Activated gamma-delta T cell (primary cell): ENCODE results near the gene TOGARAM1.

Experiments used
- DNase-seq: peaks from one replicate; lab custom pipeline; 2025; lab: John Stamatoyannopoulos, UW
- total RNA-seq, 2 donors: gene quantifications; one replicate each; lab custom pipeline; 2026; lab: John Stamatoyannopoulos, UW

The TOGARAM1 gene, protein sequence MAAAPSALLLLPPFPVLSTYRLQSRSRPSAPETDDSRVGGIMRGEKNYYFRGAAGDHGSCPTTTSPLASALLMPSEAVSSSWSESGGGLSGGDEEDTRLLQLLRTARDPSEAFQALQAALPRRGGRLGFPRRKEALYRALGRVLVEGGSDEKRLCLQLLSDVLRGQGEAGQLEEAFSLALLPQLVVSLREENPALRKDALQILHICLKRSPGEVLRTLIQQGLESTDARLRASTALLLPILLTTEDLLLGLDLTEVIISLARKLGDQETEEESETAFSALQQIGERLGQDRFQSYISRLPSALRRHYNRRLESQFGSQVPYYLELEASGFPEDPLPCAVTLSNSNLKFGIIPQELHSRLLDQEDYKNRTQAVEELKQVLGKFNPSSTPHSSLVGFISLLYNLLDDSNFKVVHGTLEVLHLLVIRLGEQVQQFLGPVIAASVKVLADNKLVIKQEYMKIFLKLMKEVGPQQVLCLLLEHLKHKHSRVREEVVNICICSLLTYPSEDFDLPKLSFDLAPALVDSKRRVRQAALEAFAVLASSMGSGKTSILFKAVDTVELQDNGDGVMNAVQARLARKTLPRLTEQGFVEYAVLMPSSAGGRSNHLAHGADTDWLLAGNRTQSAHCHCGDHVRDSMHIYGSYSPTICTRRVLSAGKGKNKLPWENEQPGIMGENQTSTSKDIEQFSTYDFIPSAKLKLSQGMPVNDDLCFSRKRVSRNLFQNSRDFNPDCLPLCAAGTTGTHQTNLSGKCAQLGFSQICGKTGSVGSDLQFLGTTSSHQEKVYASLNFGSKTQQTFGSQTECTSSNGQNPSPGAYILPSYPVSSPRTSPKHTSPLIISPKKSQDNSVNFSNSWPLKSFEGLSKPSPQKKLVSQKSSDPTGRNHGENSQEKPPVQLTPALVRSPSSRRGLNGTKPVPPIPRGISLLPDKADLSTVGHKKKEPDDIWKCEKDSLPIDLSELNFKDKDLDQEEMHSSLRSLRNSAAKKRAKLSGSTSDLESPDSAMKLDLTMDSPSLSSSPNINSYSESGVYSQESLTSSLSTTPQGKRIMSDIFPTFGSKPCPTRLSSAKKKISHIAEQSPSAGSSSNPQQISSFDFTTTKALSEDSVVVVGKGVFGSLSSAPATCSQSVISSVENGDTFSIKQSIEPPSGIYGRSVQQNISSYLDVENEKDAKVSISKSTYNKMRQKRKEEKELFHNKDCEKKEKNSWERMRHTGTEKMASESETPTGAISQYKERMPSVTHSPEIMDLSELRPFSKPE (N-terminal part only)
- 45.6 to 50.1 reads per million in 2 donors for total RNA-seq

DNA sequence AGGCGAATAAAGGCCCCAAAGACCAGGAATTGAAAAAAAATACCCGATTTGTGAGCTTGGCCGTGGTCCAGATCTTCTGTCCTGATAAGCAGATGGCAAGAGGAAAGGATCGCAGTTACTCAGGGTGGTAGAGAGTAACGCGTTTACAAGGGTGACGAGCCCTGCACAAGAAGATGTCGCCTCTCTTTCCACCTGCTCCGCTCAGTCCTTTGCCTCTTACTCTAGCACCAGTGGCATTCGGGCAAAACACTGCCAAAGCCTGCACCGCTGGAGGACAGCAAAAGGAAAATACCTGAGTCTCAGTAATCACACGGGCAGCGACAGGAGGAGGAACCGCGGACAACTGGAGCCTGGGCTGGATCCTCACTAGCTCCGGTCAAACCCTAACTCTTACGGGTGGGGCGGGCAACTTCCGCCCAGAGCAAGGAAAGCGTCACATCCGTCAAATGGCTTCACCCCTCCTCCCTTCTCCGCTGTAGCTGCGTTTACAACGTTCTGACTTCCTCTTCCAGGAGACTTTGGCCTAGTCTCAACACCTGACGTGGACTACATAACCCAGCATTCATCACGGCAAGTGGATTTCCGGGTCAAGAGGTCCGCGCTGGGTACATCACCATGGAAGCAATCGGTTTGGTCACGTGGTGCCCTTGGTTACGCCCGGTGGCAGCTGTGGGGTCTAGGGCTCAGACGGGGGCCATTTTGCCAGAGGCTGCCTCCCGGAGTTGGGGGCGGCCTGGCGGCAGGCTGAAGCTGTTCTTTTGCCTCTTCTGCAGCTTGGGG lies at the start of gene TOGARAM1, which contains the start of gene KLHL28:
TOGARAM1 (plus strand) TSS at position 637 of the 780 bp plus-strand sequence. CDS start 232 bp downstream, outside the sequence.
KLHL28 (minus strand) TSS at position 394 of the 780 bp plus-strand sequence. CDS start 16,019 bp downstream, outside the sequence.
- peak; percentile 53 for DNase-seq

DNA sequence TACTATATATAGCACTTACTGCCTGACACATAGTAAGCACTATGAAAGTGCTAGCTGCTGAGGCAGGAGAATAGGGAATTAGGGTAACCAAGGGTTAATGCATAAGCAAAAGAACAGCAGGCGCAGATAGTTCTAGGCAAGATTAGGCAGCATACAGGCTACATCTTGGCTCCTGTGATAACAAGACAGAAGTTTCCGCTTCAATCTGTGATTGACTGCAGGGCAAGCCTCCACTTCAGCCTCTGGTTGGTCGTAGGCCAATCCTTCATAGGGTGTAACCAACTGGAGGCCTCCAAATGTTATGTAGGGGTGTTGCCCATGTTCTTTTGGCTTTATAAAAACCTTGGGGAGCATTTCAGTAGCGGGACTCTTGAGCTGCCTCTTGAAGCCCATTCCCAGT lies 47.1 kb upstream of the TOGARAM1 start:
- DNase-seq, result no peak

DNA sequence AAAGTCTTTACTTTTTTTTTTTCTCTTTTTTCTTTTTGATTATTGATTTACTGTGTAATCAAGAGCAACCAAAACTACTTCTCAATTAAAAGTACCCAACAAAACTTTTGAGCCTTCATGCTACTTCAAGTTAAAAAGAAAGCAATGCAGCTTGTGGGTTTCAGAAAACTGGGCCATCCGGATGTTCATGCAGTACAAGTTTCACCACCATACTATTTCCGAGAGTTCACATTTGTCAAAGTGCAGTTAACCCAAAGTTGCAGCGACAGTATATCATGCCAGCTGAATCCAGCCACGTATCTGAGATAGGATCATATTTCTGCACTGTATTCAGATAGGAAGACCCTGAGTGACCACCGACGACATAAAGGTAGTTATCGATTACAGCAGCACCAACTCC lies 33.2 kb upstream of the TOGARAM1 start:
- no peak for DNase-seq

DNA sequence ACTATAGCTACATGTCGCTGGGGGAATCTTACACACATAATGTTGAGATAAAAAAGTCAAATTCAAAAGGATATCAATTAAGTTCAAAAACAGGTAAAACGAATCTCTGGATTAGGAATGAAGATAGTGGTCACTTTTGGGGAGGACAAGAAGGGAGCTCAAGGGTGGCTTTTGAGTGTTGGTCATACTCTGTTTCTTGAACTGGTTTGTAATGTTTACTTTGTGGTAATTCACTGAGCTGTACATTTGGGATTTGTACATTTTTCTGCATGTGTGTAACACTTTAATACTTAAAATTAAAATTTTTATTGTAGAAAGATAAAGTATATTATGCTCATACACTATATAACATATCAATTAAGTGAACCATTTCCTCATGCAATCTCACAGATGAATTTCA lies 26.8 kb upstream of the TOGARAM1 start:
- no peak for DNase-seq

DNA sequence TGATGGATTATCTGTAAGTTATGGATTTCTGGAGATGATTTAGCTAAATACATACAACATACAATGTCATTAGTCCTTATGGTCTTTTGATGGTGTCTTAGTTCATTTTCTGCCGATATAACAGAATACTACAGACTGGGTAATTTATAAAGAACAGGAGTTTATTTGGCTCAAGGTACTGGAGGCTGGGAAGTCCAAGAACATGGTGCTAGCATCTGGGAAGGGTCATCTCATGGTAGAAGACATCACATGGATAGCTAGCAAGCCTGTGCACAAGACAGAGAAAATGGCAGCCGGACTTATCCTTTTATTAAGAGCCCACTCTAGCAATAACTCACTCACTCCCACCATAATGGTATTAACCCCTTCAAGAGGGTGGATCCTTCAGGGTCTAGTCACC lies 24.4 kb upstream of the TOGARAM1 start:
- DNase-seq, result no peak

DNA sequence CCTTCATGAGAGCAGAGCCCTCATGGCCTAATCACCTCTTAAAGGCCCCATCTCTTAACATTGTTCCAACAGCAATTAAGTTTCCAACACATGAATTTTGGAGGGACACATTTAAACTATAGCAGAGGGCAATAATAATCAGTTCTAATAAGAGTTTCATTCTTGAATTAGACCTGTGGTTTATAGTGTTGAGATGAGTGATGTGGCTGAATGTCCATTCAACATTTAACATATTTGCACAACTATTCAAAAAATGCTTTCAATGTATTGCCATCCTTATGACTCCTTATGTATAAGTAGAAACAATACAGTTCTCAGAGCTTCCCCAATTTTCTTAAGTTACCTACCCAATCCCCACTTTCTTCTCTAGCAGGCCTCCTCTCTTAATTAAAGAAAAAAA lies 21.8 kb upstream of the TOGARAM1 start:
- DNase-seq, result no peak

DNA sequence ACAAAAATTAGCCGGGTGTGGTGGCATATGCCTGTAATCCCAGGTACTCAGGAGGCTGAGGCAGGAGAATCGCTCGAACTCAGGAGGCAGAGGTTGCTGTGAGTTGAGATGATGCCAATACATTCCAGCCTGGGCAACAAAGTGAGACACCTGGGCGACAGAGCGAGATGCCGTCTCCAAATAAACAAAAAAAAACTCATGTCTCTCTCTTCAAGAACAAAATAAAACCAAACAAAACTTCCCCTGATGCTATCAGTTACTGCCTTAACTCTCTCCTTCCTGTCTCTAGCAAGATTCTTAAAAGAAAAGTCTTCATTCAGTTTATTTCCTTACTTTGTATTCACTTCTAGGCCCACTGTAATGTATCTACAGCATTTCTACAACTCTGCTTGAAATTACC lies 21.0 kb upstream of the TOGARAM1 start:
- no peak for DNase-seq

DNA sequence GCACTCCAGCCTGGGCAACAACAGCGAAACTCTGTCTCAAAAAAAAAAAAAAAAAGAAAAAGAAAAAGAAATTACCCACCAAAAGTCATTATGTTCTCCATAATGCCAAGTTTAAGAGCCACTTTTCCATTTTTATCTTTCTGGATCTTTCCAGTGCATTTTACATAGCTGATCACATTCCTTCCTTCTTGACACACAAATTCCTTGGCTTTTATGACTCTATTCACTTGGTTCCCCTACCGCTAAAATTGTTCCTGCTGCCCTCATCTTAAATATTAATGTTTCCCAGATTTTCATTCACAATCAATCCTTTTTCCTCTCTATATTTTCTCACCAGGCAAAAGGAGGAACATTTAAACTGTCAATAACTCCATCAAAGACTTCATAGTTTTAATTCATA lies 20.4 kb upstream of the TOGARAM1 start:
- DNase-seq, result no peak

DNA sequence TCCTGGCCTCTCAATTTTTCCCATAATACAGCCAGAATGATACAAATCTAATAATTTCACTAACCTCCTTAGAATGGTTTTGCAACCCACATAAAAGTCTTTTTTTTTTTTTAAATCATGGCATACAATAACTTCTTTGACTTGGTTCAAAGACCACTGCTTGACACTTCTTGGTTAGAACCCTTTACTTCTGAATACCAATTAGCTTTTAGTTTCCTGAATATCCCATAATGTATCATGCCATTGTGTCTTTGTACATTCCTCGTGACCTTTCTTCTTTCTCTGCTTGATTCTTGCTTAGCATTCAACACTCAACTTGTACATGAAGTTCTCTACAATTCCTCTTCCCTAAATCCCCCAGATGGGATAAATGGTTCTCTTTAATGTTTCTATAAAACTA lies 19.6 kb upstream of the TOGARAM1 start:
- no peak for DNase-seq

DNA sequence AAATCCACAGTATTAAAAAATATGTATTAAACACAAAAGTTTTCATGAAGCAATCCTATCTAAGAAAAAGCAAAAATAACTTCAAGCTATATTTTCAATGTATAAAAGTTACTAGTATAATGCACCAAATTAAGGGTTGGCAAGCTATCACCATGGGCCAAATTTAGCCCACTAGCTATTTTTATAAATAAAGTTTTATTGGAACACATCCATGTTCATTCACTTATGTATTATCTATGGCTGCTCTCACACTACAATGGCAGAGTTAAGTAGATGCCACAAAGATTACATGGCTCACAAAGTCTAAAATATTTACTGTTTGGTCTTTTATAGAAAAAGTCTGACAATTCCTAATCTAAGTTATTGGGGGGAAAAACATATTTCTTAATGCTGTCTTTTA lies 17.9 kb upstream of the TOGARAM1 start:
- DNase-seq, result no peak

DNA sequence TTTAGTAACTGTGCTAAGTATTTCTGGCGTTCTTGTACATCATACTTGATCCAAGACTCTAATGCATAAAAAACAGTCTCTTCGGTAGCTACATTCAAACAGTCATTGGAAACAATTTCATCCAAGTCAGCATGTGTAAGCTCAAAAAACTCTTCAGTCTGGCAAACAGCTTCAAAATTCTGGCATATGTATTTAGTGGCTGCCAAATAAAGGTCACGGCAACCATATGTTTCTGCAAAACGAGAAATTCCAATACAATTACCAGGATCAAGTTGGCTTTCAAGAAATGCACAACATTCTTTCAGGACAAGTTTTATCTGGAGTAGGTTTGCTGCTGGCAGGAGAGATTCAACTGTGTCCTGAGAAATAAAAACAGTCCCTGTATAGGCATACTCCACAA lies 16.7 kb upstream of the TOGARAM1 start:
- DNase-seq, result no peak

DNA sequence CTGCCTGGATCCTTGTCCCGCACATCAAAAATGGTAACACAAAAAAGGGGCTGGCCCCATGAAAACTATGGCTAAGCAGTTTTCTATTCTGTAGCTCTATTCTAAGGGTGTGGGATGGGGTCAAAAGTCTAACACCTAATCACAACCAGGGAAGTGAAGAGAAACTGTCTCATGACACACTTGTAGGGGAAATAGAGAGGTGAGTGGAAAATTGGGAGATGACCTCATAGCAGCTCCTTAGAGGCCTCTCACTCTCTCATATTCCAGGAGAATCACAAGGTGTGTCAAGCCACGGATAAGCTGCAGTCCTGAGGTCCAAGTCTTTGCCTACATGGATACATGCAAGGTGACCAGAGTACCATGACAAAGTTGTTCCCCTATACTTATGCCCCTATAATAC lies 10.9 kb upstream of the TOGARAM1 start:
- no peak for DNase-seq

DNA sequence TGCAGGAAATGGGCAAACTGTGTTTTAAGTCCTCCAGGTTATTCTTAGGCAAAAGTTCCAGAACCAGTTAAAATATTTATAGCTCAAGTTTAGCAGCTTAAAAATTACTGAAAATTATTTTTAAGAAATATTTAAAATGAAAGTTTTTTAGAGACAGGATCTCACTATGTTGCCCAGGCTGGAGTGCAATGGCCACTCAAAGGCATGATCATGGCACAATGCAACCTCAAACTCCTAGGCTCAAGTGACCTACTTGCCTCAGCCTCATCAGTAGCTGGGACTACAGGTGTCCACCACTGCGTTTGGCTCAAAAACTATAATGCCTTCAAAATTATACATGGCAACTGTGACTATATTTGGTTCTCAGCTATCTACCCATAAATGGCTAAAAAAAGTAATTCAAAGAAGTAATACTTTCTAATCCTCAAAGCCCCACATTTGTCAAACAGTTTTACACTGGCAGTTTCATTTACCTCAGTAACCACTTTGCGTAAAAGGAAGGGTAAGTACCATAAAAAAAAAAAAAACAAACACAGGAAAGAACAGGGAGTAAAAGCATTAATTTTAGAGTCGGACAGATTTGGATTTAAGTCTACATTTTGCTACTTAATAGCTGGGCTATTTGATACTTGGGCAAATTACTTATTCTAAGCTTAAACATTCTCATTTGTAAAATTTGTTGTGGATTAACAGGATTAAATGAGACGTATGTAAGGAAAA lies 9.4 kb upstream of the TOGARAM1 start:
- no peak for DNase-seq

DNA sequence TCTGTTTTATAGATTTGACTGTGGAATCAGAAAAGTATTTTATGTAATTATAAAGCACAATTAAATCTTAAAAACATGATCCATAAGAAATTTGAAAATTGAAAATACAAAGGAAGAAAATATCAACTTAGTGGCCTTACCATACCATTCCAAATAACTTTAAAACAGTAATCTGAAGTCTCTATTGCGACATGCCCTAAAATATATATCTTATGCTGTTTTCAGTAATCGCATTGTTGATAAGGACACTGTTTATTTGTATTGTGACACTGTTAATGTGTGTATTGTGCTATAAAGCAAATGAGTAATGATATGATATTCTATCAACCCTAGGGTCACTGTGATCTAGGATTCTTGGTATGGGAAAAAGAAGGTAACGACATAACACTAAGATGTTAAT lies 7.2 kb upstream of the TOGARAM1 start:
- DNase-seq, result no peak

DNA sequence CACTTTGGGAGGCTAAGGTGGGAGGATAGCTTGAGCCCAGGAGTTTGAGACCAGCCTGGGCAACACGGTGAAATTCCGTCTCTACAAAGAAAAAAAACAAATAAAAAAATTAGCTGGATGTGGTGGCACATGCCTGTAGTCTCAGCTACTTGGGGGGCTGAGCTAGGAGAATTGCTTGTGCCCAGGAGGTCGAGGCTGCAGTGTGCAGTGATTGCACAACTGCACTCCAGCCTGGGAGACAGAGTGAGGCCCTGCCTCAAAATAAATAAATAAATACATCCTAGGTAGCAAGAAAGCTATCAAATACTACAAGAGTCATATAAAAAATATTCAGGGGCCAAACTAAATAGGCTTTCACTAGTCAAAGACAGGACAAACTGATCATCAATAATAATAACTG lies 6.5 kb upstream of the TOGARAM1 start:
- DNase-seq, result no peak

DNA sequence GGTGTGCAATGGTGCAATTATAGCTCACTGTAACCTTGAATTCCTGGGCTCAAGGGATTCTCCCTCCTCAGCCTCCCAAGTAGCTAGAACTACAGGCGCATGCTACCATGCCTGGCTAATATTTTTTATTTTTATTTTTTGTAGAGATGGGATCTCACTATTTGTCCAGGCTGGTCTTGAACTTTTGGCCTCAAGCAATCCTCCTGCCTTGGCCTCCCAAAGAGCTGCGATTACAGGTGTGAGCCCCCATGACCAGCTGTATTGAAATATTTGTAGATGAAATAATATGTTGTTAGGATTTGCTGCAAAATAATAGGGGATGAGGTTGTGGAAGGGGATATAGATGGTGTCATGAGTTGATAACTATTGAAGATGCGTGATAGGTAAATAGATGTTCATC lies 5.1 kb upstream of the TOGARAM1 start:
- no peak for DNase-seq

DNA sequence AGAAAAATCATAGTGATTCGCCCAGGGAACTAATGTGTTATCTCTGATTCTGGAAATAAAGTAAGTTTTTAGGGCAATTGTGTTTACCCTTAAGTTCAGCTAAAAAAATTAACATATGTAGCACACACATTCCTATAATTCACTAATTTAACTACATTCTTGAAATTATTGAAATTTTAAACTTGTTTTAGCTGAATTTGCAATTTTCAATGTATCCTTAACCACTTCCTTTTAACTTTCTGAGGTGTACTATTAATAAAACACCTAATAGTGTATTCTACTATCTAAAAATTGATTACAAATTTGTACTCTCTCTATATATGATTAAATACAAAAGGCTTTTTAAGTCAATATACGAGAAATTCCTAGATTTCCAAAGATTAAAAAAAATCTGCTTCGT lies 2.5 kb upstream of the TOGARAM1 start:
- no peak for DNase-seq

DNA sequence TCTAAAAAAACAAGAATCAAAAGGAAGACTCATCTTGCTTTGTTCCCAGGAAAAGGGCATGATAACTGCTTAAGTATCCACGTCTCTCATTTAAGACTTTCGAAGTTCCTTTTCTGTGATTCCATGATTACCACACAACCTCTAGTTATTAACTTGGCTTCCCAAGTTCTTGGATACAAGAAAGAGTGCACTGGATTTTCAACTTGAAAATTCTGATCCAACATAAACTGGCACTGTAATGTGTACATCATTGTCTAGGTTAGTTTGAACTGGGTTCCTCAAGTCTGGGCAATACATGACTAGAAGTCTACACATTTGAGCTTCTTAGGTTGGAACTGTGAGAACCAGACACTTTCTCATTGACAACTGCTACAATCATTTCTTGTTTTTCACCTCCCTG lies 1.8 kb upstream of the TOGARAM1 start:
- no peak for DNase-seq

DNA sequence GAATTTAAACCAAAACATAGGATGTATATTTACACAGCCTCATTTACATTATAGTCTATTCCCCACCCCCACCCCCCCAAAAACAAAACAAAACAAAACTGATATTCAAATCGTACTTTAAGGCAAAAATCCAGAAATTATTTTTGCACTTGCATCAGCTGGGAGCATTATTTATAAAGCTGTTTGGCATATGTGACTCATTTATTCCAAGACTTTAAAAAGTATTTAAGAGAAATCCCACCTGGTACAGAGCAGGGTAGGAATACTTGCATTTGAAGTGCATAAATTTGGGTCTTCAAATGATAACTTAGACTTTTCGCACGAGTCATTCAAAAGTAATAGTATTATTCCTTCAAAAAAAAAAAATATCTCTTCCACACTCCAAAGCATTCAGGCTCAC lies 1.3 kb upstream of the TOGARAM1 start:
- DNase-seq, result no peak

DNA sequence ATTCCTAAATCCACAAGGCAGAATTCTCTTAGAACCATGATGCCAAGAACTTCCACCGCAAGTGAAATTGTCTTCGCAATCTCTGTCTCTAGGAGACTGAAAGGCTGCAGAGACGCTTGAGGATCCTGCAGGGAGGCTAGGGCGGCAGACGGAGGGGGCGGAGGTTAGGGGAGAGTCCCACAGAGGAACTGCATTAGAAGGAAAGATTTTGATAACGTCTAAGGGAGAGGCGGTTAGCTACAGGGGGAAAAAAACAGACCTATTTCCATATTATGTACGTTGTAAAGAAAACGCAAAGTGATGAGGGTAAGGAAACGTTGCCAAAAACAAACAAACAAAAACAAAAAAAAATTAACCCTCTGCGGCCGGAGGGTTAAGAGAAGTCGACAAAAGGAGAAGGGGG lies 838 bp upstream of the TOGARAM1 start:
- DNase-seq, result peak; percentile 29
